HG03354 (cell line): ENCODE data around the gene ORM2.
A peak's percentile ranks its signal among the peaks of the same experiment; 100 is the strongest.

Experiments used
- ATAC-seq: cut with Tn5 transposase; IDR thresholded peaks from one replicate; pipeline ENCODE4 v1.9.1; 2021; ENCODE audit warnings: mild to moderate bottlenecking; ENCODE audit not compliant: unreplicated experiment, poor library complexity, severe bottlenecking

The ORM2 gene

GRCh38 chr9:114366334-114367128 lies 36.9 kb downstream of the ORM2 start:
- ATAC-seq, result peak; percentile 61

GRCh38 chr9:114367366-114367765 lies 37.7 kb downstream of the ORM2 start:
- no peak for ATAC-seq

GRCh38 chr9:114367772-114368569 lies 38.3 kb downstream of the ORM2 start:
- ATAC-seq, result no peak

GRCh38 chr9:114369216-114370130 lies 39.8 kb downstream of the ORM2 start:
- no peak for ATAC-seq

- ATAC-seq, result no peak
These were observed 40.7 kb downstream of the ORM2 start for GRCh38 chr9:114370251-114370967.

- no peak for ATAC-seq
These were observed 41.3 kb downstream of the ORM2 start for GRCh38 chr9:114370968-114371320.

GRCh38 chr9:114371343-114371944 lies 41.8 kb downstream of the ORM2 start:
- no peak for ATAC-seq

- peak; percentile 44 for ATAC-seq
These were observed 42.6 kb downstream of the ORM2 start for GRCh38 chr9:114371973-114372917.

GRCh38 chr9:114372921-114373448 lies 43.3 kb downstream of the ORM2 start:
- peak; percentile 95 for ATAC-seq

- no peak for ATAC-seq
These were observed 44.5 kb downstream of the ORM2 start for GRCh38 chr9:114373960-114374730.

- no peak for ATAC-seq
These were observed 45.3 kb downstream of the ORM2 start for GRCh38 chr9:114374936-114375335.

- no peak for ATAC-seq
These were observed 45.9 kb downstream of the ORM2 start for GRCh38 chr9:114375386-114376175.

GRCh38 chr9:114376586-114377445 lies 47.1 kb downstream of the ORM2 start:
- no peak for ATAC-seq

- no peak for ATAC-seq
These were observed 48.3 kb downstream of the ORM2 start for GRCh38 chr9:114378016-114378415.

GRCh38 chr9:114378883-114379282 lies 49.2 kb downstream of the ORM2 start:
- ATAC-seq, result no peak
